Stimulated activated CD8-positive, alpha-beta memory T cell treated with anti-CD3 and anti-CD28 coated beads, Interleukin-15, amount 100 ng/mL, for 4 hours (primary cell): ENCODE results near the gene THYN1.
"Not testable (repeated sequence)": the region's sequence is repeated elsewhere in the genome, so short reads cannot be mapped to it uniquely, and the experiment has no call there.

Source experiments
- DNase-seq, 2 donors: peaks; one replicate each; pipeline ENCODE4 v3.0.0-alpha.2; 2020; ENCODE audit warnings: low read depth in 2 of 2

THYN1 gene

GRCh38 chr11:134275188-134275533 lies 22.0 kb upstream of the THYN1 start:
- no peak for DNase-seq

DNA sequence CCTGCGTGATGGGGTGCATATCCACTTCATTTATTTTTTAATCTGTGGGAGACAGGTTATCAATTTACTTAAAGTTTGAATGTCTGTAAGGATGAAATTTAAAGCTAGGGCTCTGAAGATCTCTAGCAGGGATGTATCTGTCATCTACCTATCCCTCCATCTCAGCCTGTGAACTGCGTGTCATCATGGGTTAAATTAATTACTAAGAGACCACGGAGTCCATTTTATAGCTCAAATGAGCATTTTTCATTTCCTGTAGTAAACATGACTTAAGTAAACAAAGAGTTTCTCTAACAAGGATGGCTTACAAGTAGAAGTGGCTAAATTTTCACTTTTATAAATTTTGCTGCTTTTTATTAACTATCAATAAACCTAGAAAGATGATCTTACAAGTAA lies 20.2 kb upstream of the THYN1 start:
- no peak for DNase-seq

GRCh38 chr11:134272381-134273316 lies 19.5 kb upstream of the THYN1 start:
- no peak for DNase-seq

DNA sequence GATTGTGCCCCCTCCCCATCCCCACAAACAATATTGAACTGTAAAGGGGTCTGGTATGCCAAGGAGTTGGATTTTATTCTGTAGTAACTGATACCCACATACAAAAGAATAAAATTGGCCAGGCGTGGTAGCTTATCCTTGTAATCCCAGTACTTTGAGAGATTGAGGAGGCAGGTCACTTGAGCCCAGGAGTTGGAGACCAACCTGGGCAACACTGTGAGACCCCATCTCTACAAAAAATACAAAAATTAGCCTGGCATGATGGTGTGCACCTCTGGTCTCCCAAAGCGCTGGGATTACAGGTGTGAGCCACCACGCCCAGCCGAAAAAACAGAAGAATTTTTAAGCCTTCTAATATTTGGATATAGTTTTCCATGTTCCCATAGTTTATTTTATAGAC lies 18.8 kb upstream of the THYN1 start:
- DNase-seq: no peak

GRCh38 chr11:134270250-134270714 lies 17.1 kb upstream of the THYN1 start:
- no peak for DNase-seq

DNA sequence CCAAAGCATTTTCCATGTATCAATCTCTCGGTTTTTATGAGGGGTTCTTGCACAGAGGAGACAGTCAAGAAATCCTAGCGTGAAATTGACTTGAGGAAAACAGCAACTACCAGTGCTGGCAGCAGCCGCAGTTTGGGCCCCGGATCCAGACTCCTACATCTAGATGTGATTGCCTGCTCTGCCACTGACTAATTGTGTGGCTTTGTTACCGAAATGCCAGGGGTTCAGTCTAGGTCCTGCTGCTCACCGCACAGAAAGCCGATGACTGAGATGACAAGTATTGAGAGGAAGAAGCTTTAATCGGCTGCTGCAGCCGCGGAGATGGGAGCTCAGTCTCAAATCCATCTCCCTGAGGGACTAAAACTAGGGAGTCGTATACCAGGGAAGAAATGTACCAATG lies 14.8 kb upstream of the THYN1 start:
- no peak for DNase-seq

- DNase-seq: no peak
These were observed 14.3 kb upstream of the THYN1 start for GRCh38 chr11:134267461-134267860.

DNA sequence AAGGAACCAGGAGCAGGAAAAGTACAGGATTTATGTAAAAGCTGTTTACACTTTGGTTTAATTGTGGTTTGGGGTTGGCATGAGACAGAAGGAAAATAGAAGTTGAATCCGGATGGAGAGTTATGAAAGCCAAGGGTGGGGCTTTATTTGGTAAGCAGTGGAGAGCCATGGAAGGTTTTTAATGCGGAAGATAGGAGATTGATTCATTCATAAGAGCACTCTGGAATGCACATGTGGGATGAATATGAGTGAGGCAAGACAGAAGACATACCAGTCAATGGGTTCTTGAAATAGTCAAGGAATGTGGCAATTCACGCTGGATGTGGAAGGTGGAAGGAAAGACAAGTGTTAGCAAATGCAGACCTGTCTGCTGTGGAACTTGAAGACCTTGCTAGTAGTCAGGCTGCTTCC lies 13.7 kb upstream of the THYN1 start:
- DNase-seq: no peak

DNA sequence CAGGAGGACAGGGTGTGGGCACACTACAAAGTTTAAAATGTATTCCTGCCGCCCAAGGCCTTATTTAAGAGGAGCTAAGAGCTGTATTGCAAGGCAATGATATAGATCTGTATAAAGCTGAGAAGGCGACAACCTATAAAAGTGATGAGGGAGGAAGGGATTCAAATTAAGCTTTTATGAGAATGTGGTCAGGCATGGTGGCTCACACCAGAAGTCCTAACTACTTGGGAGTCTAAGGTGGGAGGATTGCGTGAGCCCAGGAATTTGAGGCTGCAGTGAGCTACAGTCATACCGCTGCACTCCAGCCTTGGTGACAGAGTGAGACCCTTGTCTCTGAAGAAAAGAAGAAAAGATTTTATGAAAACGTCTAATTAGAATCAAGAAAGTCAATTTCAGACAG lies 13.3 kb upstream of the THYN1 start:
- no peak for DNase-seq

DNA sequence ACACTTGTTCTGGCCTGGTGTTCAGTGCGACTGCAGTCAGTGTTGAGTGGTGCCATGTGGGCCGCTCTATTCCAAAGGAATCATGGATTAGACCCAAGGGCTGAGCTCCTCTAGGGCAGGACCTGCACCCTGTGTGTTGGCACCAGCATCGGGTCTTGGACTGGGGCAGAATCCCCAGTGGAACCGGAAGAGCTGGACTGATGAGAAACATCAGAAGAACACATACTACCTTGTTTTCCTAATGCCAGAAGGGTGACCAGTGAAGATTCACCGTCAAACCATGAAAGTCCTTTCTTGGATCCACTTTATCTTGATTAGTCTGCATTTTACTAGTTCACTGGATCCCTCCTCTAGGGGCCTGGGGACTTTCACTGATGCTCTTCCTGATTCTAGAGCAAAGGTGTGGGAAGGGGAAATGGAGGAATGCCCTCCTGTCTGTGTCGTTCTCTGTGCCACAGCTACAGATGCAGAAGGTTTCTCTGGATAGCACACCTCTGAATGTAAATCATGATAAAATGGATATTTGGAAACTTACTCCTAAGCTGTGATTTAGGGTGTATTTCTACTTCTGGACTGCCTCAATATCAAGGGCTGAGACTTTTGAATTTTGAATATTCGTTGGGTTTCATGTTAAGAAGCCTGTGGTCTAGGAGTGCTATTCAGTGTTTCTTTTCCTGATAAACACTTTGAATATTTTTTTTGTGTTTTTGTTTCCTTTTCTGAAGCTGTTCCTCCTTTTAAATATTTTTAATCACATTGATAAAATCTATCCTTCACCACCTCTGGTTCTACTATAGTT lies 12.0 kb upstream of the THYN1 start:
- DNase-seq: no peak

GRCh38 chr11:134261626-134262488 lies 8.7 kb upstream of the THYN1 start:
- no peak for DNase-seq

- DNase-seq: no peak
These were observed 7.8 kb upstream of the THYN1 start for GRCh38 chr11:134260983-134261382.

DNA sequence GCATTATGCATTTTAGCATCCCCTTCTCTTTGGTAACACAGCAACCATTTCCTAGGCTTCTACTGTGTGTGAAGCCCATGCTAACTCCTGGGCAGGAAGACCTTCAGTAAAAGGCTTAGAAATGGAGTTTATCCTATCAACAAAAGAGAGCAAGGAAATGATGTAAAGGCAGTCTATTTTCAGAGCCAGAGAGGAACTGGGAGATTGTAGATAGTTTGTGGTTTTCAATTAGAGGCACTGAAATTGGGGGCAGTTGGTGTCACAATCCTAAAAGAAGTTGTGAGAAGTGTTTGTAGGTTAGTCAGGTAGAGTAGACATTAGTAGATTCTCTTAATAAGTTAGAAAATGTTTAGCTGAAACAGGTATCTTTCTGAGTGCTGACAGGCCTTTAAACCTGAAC lies 7.4 kb upstream of the THYN1 start:
- no peak for DNase-seq

DNA sequence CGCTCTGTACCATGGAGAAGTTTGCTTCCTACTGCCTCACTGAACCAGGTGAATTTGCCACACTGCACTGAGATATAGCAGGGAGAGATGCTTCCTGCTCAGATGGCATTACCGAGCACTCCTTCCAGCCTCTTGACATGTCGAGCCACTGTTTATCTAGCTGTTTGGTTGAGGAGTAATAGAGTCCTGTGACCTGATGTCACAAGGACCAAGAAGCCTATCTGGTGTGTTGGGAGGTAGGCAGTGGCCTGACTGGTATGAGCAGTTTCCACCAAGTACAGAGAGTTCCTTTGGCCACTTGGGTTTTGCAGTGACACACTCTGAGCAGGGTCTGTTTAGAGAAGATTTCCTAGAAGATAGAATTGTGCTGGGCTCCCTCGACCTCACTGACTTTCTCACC lies 5.4 kb upstream of the THYN1 start:
- DNase-seq: no peak

- no peak for DNase-seq
These were observed 3.9 kb upstream of the THYN1 start for GRCh38 chr11:134257101-134257500.

DNA sequence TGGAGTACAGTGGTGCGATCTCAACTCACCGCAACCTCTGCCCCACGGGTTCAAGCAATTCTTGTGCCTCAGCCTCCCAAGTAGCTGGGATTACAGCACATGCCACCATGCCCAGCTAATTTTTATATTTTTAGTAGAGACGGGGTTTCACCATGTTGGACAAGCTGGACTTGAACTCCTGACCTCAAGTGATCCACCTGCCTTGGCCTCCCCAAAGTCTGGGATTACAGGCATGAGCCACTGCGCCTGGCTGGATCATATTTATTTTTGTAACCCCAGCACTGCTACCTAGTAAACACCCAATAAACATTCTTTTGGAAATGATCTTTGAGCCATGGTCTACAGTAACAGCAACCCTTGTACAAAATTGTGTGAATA lies 2.0 kb upstream of the THYN1 start:
- DNase-seq: not testable (repeated sequence)

DNA sequence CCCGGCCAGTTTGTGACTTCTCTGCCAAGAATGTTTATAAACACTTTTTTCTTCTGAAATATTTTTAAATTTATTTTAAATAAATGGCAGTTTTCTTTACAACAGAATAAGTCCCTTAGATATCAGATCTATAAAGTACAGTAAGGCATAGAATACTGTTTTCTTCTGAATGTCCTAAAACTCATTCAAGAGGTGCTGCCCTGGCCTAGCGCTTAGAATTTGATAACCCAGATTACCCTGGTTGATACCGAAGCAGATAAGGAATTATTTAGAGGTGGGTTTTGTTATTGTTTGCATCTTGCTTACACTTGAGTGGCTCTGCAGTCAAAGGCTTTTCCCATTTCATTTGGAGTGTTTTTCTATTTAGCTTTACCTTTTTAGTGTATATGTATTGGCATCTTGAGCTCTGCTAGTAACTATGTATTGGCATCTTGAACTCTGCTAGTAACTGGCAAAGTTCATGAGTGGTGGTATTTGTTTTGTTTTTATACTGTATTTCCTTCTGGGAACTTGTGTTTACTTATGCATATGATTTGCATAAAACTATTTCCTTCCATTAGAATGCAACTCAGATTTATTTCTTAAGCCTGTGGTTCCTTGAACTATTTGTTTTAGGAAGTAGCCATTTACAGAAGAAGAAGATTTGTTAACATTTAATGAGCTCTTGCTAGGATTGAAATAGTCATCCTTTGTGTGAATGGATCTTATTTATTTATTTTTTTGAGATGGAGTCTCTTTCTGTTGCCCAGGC lies 1.5 kb upstream of the THYN1 start:
- no peak for DNase-seq

GRCh38 chr11:134252346-134253187 lies 585 bp downstream of the THYN1 start:
- DNase-seq: no peak

- no peak for DNase-seq
These were observed 2.5 kb downstream of the THYN1 start for GRCh38 chr11:134250675-134251074.

DNA sequence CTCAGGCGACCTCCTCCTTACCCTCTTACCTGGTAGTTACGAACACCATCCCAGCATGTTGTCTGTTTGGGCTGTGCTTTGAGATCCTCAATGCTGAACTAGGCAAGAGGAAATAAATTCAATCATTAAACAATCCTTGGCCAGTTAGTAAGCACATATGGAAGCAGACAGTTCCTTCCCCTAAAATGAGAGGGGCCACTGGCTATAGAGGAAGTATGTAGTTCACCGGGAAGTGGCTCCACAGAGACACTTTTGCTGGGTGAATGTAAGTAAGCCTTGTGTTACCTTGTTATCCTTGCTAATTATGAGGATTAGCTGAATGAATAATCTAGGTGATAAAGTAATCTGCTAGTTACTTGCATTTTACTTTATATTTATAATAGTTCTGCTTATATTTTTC lies 2.9 kb downstream of the THYN1 start:
- no peak for DNase-seq
